Measurements from ENCODE around the gene RSBN1.

Gene RSBN1

GRCh38 chr1:113812661-113813135, 422 bp upstream of the RSBN1 start:
- DNase-seq (ENCODE audit: low read depth in 2 of 2): no peak

GRCh38 chr1:113811156-113811887, 954 bp downstream of the RSBN1 start:
- DNase-seq (ENCODE audit: low read depth in 2 of 2): no peak

DNA sequence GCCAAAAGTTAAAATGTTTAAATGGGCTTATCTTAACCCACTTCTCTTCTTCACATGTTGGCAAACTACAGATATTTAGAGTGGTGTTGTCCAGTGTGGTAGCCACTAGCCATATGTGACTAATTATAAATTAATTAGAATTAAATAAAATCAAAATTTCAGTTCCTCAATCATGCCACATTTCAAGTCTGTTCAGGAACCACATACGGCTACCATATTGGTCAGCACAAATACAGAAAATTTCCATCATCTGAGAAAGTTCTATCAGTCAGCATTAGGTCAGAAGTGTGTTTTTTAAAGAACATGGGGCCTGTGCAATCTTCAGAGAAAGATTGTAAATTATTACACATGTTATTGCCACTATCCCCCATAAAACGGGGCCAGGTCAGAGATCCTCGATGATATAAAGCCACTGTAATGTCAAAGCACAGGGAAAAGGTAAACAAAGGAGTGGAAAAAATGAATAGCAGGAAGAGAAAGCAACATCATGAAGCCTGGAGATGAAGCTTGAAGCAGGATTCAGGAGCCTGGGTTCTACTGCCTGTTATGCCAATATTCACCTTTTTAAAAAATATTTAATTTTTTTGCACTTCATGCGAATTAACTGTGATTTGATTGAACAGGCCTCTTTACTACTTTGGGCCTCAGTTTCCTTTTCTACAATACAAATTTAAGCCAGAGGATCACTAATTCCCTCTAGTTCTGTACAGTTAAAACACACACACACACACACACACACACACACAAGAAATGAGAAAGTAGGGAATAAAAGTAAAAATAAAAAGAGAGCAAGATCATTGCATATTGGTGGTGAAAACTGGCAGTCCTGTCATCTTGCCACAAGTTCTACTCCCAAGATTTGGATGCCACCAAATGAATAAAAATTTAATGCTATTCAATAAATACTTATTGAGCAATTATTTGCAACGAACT, 2.3 kb downstream of the RSBN1 start:
- no peak for DNase-seq (ENCODE audit: low read depth in 2 of 2)

GRCh38 chr1:113808450-113809195, 3.7 kb downstream of the RSBN1 start:
- DNase-seq (ENCODE audit: low read depth in 2 of 2): no peak

DNA sequence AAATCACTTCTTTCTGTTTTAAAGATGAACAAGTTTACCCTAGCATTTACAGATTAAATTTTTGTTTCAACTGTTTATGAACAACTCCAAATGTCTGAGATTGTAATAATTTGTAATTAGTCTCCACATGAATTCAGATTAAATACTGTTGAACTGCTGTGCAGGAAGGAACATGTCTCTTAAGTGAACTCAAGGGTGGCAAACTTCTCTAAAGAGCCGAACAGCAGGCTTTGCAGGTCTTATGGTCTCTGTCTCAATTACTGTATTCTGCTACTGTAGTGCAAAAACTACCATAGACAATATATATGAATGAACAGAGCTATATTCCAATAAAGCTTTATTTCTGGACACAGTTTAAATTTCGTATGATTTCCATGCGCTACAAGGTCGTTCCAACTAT, 6.6 kb downstream of the RSBN1 start:
- DNase-seq (ENCODE audit: low read depth in 2 of 2): no peak

DNA sequence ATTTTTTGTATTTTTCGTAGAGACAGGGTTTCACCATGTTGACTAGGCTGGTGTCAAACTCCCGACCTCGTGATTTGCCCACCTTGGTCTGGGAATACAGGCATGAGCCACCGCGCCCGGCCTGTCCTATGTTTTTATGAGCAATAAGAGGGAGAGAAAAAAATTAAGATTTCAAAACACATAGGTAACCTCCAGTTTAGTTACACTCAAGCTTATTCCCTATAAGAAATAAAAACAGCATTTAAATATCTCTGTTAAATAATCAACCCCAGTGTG, 7.1 kb downstream of the RSBN1 start:
- no peak for DNase-seq (ENCODE audit: low read depth in 2 of 2)

DNA sequence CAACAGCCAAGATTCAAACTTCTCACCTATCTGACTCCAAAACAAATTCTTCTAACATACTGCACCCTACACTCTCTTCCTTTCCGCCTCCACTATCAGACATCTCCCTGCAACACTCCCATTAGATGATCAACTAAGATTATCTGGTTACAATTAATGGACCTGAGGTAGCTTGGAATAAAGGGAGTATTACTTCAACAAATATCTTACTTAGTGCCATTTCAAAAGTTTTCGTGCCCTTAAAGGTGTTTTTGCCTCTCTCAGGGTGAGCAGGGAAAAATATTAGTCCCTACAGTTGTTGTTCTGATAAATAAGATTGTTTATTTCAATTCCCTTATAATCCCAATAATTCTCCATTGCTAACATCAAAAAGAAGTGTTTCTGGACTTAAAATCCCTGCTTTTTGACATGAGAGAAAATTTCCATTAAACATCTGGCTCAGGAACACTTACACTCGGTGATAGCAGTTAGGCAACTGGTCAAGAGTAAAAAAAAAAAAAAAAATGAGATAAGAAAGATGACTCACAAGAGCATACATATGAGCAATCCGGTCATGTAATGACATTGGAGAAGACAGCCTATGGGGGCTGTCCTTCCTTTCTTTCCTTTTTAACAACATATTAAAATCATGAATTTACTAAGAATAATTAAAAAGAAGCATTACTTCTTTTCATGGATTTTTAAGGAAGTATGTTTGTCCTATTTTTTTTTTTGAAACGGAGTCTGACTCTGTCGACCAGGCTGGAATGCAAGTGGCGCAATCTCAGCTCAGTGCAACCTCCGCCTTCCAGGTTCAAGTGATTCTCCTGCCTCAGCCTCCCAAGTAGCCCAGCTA, 7.6 kb downstream of the RSBN1 start:
- DNase-seq (ENCODE audit: low read depth in 2 of 2): no peak

- no peak for DNase-seq (ENCODE audit: low read depth in 2 of 2)
Measured at GRCh38 chr1:113802367-113803007, 9.8 kb downstream of the RSBN1 start.

DNA sequence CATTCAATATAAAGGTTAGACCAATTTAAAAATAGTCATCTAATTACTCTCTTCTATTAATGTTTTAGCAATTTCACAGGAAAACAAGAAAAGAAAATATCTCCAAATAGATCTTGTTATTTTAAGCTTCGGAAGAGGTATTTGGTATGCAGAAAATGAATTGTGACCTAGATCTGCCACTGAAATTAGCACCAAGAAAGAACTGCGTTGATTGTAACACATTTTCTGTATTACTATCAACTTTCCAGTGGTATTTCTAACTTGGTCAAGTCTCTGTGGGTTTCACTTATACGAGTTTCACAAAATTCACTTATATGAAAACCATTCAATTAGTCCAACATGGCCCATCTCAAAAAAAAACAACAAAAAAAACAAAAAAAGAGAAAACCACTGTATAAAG, 11.8 kb downstream of the RSBN1 start:
- no peak for DNase-seq (ENCODE audit: low read depth in 2 of 2)

- no peak for DNase-seq (ENCODE audit: low read depth in 2 of 2)
Measured at GRCh38 chr1:113797472-113797871, 14.8 kb downstream of the RSBN1 start.

GRCh38 chr1:113793878-113794834, 18.1 kb downstream of the RSBN1 start:
- DNase-seq (ENCODE audit: low read depth in 2 of 2): no peak

DNA sequence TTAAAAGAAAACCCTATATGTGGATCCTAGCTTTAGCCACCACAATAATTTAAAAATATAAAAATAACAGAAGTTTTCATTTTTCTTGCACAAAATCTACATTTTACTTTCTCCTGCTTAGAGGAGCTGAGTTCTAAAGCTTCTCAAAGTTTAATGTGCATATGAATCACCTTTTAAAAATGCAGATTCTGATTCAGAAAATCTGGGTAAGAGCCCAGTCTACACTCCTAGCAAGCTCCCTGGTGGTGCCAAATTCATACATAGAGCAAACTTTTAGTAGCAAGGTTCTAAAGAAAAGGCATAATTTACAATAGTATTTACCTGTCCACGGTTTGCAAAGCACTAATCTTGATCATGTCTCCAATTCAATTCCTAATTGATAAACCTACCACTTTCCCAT, 19.3 kb downstream of the RSBN1 start:
- DNase-seq (ENCODE audit: low read depth in 2 of 2): no peak

DNA sequence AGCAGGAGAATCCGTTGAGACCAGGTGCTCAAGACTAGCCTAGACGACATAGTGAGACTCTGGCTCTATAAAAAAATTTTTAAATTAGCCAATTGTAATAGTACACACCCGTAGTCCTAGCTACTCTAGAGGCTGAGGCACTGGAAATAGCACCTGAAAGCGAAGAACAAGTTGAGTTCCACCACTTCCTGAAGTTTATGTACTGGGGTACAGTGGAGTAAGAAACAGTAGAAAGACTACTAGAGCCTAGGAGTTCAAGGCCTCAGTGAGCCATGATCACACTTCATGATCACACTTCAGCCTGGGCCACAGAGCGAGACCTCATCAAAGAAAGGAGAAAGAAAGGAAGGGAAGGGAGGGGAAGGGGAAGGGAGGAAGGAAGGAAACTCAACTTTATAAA, 19.8 kb downstream of the RSBN1 start:
- no peak for DNase-seq (ENCODE audit: low read depth in 2 of 2)

GRCh38 chr1:113788802-113789201, 23.5 kb downstream of the RSBN1 start:
- no peak for DNase-seq (ENCODE audit: low read depth in 2 of 2)

DNA sequence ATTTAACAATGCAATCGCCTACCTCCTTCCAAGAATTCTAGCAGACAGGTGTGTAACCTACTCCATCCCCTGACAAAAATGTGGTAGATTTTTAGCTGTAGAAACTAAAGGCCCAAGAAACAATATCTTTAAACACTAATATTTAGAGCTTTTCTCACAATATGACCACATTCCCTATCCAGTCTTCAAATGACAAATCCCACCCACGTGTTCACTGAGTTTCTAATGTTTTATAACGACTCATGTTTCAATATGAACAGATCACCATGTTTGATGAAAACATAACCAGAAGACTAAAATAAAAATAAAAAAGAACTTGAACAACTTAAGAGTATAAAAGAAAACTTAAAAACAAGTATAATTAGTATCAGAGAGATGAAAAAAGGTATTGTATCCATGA, 24.6 kb downstream of the RSBN1 start:
- DNase-seq (ENCODE audit: low read depth in 2 of 2): no peak

GRCh38 chr1:113786069-113786468, 26.2 kb downstream of the RSBN1 start:
- DNase-seq (ENCODE audit: low read depth in 2 of 2): no peak

- DNase-seq (ENCODE audit: low read depth in 2 of 2): no peak
Measured at GRCh38 chr1:113784104-113784779, 28.0 kb downstream of the RSBN1 start.

DNA sequence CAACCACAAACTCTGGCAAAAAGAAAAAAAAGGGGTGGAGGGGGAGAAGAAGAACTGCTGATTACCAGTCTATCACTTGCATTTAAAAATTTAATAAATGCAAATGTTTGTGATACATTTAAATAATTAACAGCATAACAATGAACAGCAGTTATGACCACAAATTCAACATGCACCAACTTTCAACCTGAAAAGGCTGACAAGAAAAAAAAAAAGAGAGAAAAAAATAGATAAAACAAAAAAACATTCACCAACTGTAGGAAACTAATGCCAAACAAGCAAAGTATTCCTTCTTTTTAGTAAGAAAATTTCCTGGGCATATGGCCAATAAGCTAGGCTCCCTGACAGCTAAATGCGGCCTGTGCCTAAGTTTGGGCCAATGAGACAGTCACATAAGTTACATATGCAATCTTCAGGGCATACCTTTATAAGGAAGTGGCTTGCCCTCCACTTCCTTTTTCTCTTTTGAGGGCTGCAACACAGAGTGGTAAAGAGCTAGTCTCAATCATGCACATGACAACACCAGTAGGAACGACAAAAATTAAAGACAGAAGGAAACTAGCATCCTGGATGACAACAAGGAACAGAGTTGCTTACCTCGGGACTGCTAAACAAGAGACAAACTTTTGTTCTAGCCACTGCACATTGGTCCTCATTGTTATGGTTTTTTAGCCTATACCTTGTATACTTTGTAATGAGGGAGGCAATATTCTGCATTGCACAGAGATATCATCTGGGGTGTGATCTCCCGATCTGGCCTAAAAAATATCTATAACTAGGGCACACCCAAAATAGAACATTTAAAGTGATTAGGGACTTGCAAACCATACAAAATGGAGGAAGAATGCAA, 28.8 kb downstream of the RSBN1 start:
- no peak for DNase-seq (ENCODE audit: low read depth in 2 of 2)
